Measurements from ENCODE around the gene GPC3. TPM values are rescaled to one million over a fixed set of nuclear protein-coding genes. Genes with fewer than 3 reads are reported as not detected.

GPC3 gene
- total RNA-seq, 1 donor from 2014 or later: 0.26 TPM

- no peak overlapping the region for H3K4me3 ChIP-seq (ENCODE audit: low read depth, low read length)
- FAIRE-seq: no peak
- no peaks in the 10 kb centered on the region for H3K36me3 ChIP-seq (ENCODE audit: control insufficient read depth, insufficient read depth, low read length)
- DNase-seq (ENCODE audit: low read depth): no peak
- no peaks in the 10 kb centered on the region for H3K27me3 ChIP-seq (ENCODE audit: control insufficient read depth, insufficient read depth, low read length)
- TF ChIP-seq CTCF (IDR thresholded peaks at IDR 0.05; ENCODE audit: insufficient read depth, low read length, severe bottlenecking): no peak
Observed at GRCh38 chrX:133943507-133943906, 41.9 kb downstream of the GPC3 start.

- no peak for FAIRE-seq
Observed at GRCh38 chrX:133939655-133940302, 45.6 kb downstream of the GPC3 start.

GRCh38 chrX:133938530-133938929 is 46.9 kb downstream of the GPC3 start:
- no peak overlapping the region for H3K4me3 ChIP-seq (ENCODE audit: low read depth, low read length)
- DNase-seq (ENCODE audit: low read depth) (no peak), FAIRE-seq (no peak)
- H3K27me3 ChIP-seq (ENCODE audit: control insufficient read depth, insufficient read depth, low read length): no peaks in the 10 kb centered on the region
- no peaks in the 10 kb centered on the region for H3K36me3 ChIP-seq (ENCODE audit: control insufficient read depth, insufficient read depth, low read length)
- no peak for TF ChIP-seq CTCF (IDR thresholded peaks at IDR 0.05; ENCODE audit: insufficient read depth, low read length, severe bottlenecking)

More at GRCh38 chrX:133939655-133940302, 45.6 kb downstream of the GPC3 start:
- DNase-seq (ENCODE audit: low read depth): no peak
- Histone ChIP-seq H3K27me3 (ENCODE audit: control insufficient read depth, insufficient read depth, low read length) (no peaks in the 10 kb centered on the region), H3K4me3 (ENCODE audit: low read depth, low read length) (no peak overlapping the region), H3K36me3 (ENCODE audit: control insufficient read depth, insufficient read depth, low read length) (no peaks in the 10 kb centered on the region)
- TF ChIP-seq CTCF (IDR thresholded peaks at IDR 0.05; ENCODE audit: insufficient read depth, low read length, severe bottlenecking): no peak

GRCh38 chrX:133937022-133937421 is 48.4 kb downstream of the GPC3 start:
- H3K27me3 ChIP-seq (ENCODE audit: control insufficient read depth, insufficient read depth, low read length): no peaks in the 10 kb centered on the region
- no peak for TF ChIP-seq CTCF (IDR thresholded peaks at IDR 0.05; ENCODE audit: insufficient read depth, low read length, severe bottlenecking)
- no peak overlapping the region for H3K4me3 ChIP-seq (ENCODE audit: low read depth, low read length)
- no peak for FAIRE-seq
- no peaks in the 10 kb centered on the region for H3K36me3 ChIP-seq (ENCODE audit: control insufficient read depth, insufficient read depth, low read length)
- no peak for DNase-seq (ENCODE audit: low read depth)

- no peak for TF ChIP-seq CTCF (IDR thresholded peaks at IDR 0.05; ENCODE audit: insufficient read depth, low read length, severe bottlenecking)
- DNase-seq (ENCODE audit: low read depth) (no peak), FAIRE-seq (no peak)
- H3K36me3 ChIP-seq (ENCODE audit: control insufficient read depth, insufficient read depth, low read length): no peaks in the 10 kb centered on the region
- no peak overlapping the region for H3K4me3 ChIP-seq (ENCODE audit: low read depth, low read length)
- H3K27me3 ChIP-seq (ENCODE audit: control insufficient read depth, insufficient read depth, low read length): no peaks in the 10 kb centered on the region
Observed at GRCh38 chrX:133935076-133935475, 50.3 kb downstream of the GPC3 start.

GRCh38 chrX:133933316-133933715 is 52.1 kb downstream of the GPC3 start:
- TF ChIP-seq CTCF (IDR thresholded peaks at IDR 0.05; ENCODE audit: insufficient read depth, low read length, severe bottlenecking): no peak
- H3K4me3 ChIP-seq (ENCODE audit: low read depth, low read length): no peak overlapping the region
- DNase-seq (ENCODE audit: low read depth): no peak
- no peaks in the 10 kb centered on the region for H3K27me3 ChIP-seq (ENCODE audit: control insufficient read depth, insufficient read depth, low read length)
- FAIRE-seq: no peak
- no peaks in the 10 kb centered on the region for H3K36me3 ChIP-seq (ENCODE audit: control insufficient read depth, insufficient read depth, low read length)

All from bronchial epithelial cell (primary cell).